Uterus (tissue), 4 donors: ENCODE results near the gene PSMB5. TPM values are rescaled to one million over a fixed set of nuclear protein-coding genes. Genes with fewer than 3 reads are reported as not detected.

ENCODE experiments used
- DNase-seq, 2 donors: peaks; one replicate each; pipeline ENCODE4 v3.0.0-alpha.2; 2019 to 2020
- H3K27ac ChIP-seq, 2 donors: fragments of 200-600 bp; sonication (generic); 1 replicate in 1 of 2; 2 replicates in 1 of 2; pipeline ENCODE4 v1.5.1; 2016 to 2018
- H3K27me3 ChIP-seq, 2 donors: fragments of 200-600 bp; sonication (generic); one replicate each; pipeline ENCODE4 v1.5.1; 2018 to 2019; ENCODE audit warnings: control low read depth in 1 of 2
- H3K36me3 ChIP-seq, 2 donors: fragments of 200-600 bp; sonication (generic); one replicate each; pipeline ENCODE4 v1.5.1; 2019; ENCODE audit warnings: control low read depth in 1 of 2
- H3K4me1 ChIP-seq, 2 donors: fragments of 200-600 bp; sonication (generic); one replicate each; pipeline ENCODE4 v1.5.1; 2018 to 2019; ENCODE audit warnings: control low read depth in 1 of 2
- H3K4me3 ChIP-seq, 2 donors: fragments of 200-600 bp; sonication (generic); 1 replicate in 1 of 2; 2 replicates in 1 of 2; pipeline ENCODE4 v1.5.1; 2018 to 2019; ENCODE audit warnings: mild to moderate bottlenecking in 1 of 2
- H3K9me3 ChIP-seq, 2 donors: fragments of 200-600 bp; sonication (generic); one replicate each; pipeline ENCODE4 v1.5.1; 2019; ENCODE audit warnings: control low read depth in 1 of 2
- POLR2A ChIP-seq, 2 donors: fragments of 450-650 bp; IDR thresholded peaks; one replicate each; pipeline ENCODE4 v1.6.1; 2016; ENCODE audit warnings: antibody characterized with exemption in 2 of 2, mild to moderate bottlenecking in 1 of 2, moderate library complexity in 1 of 2
- intact Hi-C: fragments of 100-400 bp; cut with DNase I; formaldehyde crosslinking; loops from one replicate; pipeline ENCODE4 v1.15.1; 2023; ENCODE audit warnings: low total_unique reads
- total RNA-seq, 4 donors: library from RNA; depleted of rRNA in 3 of 4; stranded (reverse); fragments of >200 nt in 3 of 4; gene quantifications; one replicate each; pipeline versions ENCODE4 v1.1.0 to v1.2.4, GENCODE V29; 2014 to 2023
- TF ChIP-seq, protein P1 (sequence below), 4 experiments: fragments of 200-600 bp in 2 of 4; fragments of 450-650 bp in 2 of 4; sonication (generic) in 2 of 4; IDR thresholded peaks; one replicate each; pipeline ENCODE4 v1.5.1; 2016 to 2019; ENCODE audit warnings: antibody characterized with exemption in 4 of 4, mild to moderate bottlenecking in 2 of 4, moderate library complexity in 1 of 4
- donor health status: DM: yes; HTN: yes; CAD: no.

The PSMB5 gene
- total RNA-seq, 4 donors from 2014 or later, result 18.4 to 121 (median 92.0) TPM

DNA sequence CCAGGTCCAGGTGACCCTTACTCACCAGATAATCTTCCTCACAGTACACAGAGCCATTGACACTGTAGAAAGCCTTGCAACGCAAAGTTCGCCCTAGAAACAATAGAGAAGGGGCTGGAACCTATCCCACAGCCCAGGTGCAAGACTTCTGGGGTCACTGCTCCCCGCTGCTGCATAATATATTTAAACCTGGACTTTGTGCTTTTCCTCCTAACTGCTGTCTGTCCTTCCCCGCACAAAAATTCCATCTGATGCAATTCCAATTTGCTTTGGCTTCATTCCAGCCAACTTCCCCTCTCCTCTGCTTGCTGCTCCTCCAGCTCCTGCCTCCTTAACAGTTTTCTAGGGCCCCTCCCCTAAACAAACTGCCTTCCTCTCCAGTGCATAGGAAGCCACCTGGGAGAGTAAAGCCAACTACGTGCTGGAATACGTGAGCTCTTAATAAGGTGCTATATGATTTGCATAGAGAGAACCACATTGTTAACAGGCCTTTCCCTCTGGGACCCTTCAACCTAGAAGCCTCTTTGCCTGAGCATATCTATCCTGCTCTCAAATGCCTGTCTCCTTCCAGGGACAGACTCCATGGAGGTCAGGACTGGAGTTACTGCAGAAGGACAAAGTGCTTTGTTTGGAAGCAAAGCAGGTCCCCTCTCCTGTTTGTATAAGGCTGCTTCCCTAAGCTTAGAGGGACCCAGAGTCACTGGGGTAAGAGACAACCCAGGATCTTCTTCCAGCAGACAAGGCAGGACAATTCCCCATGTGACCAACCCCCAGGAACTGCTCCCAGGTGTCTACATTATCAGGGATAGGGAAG lies 57.9 kb downstream of the PSMB5 start:
- TF ChIP-seq, protein P1, sequence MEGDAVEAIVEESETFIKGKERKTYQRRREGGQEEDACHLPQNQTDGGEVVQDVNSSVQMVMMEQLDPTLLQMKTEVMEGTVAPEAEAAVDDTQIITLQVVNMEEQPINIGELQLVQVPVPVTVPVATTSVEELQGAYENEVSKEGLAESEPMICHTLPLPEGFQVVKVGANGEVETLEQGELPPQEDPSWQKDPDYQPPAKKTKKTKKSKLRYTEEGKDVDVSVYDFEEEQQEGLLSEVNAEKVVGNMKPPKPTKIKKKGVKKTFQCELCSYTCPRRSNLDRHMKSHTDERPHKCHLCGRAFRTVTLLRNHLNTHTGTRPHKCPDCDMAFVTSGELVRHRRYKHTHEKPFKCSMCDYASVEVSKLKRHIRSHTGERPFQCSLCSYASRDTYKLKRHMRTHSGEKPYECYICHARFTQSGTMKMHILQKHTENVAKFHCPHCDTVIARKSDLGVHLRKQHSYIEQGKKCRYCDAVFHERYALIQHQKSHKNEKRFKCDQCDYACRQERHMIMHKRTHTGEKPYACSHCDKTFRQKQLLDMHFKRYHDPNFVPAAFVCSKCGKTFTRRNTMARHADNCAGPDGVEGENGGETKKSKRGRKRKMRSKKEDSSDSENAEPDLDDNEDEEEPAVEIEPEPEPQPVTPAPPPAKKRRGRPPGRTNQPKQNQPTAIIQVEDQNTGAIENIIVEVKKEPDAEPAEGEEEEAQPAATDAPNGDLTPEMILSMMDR (IDR thresholded peaks at IDR 0.05), result no peak
- no peak for TF ChIP-seq POLR2A (IDR thresholded peaks at IDR 0.05)
- intact Hi-C loops, result no loop called here

More for the DNA sequence above, 57.9 kb downstream of the PSMB5 start:
- H3K27me3 ChIP-seq, result no peaks in the 10 kb centered on the region
- no peak overlapping the region for H3K4me3 ChIP-seq
- no peak for DNase-seq
- H3K36me3 ChIP-seq, result no peaks in the 10 kb centered on the region
- H3K4me1 ChIP-seq, result peaks cover 6% of the 10 kb centered on the region in 2 donors
- no peaks in the 10 kb centered on the region for H3K9me3 ChIP-seq
- peak overlapping the region; percentile 88 to 96 for H3K27ac ChIP-seq

Other genes with a start within 250 kb of the PSMB5 start
- 10 to 100 TPM in 1 of 4 donors, 1 to 10 TPM in 3; 2.8 to 15.6 (median 6.8) TPM for gene SLC7A7, start 219.5 kb downstream of the PSMB5 start, total RNA-seq
- 100 to 1,000 TPM in 1 of 4 donors, 10 to 100 TPM in 3; 14.3 to 255 (median 35.3) TPM for gene MRPL52, start 205.0 kb downstream of the PSMB5 start, total RNA-seq
- 100 to 1,000 TPM in 3 of 4 donors, 10 to 100 TPM in 1; 66.6 to 233 (median 172) TPM for gene MMP14, start 198.3 kb downstream of the PSMB5 start, total RNA-seq
- gene LRP10, start 163.2 kb downstream of the PSMB5 start, total RNA-seq, result 100 to 1,000 TPM in 1 of 4 donors, 10 to 100 TPM in 3; 27.4 to 140 (median 37.5) TPM
- 1 to 10 TPM in 1 of 4 donors, under 1 TPM in 1, not detected in 2; 0.83 to 1.6 TPM for gene REM2, start 151.7 kb downstream of the PSMB5 start, total RNA-seq
- 1,000 to 10,000 TPM in 2 of 4 donors, 100 to 1,000 TPM in 1, 10 to 100 TPM in 1; 49.7 to 2,239 (median 990) TPM for gene RBM23, start 115.8 kb downstream of the PSMB5 start, total RNA-seq
- gene PRMT5, start 105.5 kb downstream of the PSMB5 start, total RNA-seq, result 100 to 1,000 TPM in 1 of 4 donors, 10 to 100 TPM in 3; 57.9 to 126 (median 75.6) TPM
- gene HAUS4, start 77.8 kb downstream of the PSMB5 start, total RNA-seq, result 10 to 100 TPM; 30.0 to 65.3 (median 34.7) TPM
- 10 to 100 TPM in 3 of 4 donors, 1 to 10 TPM in 1; 6.8 to 51.7 (median 27.1) TPM for gene AJUBA, start 52.3 kb downstream of the PSMB5 start, total RNA-seq
- gene C14orf93, start 24.8 kb downstream of the PSMB5 start, total RNA-seq, result 10 to 100 TPM in 2 of 4 donors, 1 to 10 TPM in 2; 7.2 to 18.6 (median 10.4) TPM
- not detected for gene PSMB11, start 7.3 kb upstream of the PSMB5 start, total RNA-seq
- 10 to 100 TPM in 3 of 4 donors, 1 to 10 TPM in 1; 6.5 to 18.0 (median 13.8) TPM for gene CDH24, start 22.6 kb upstream of the PSMB5 start, total RNA-seq
- 100 to 1,000 TPM in 2 of 4 donors, 10 to 100 TPM in 2; 52.3 to 194 (median 77.1) TPM for gene ACIN1, start 60.2 kb upstream of the PSMB5 start, total RNA-seq
- 10 to 100 TPM; 12.3 to 41.6 (median 26.7) TPM for gene C14orf119, start 60.6 kb upstream of the PSMB5 start, total RNA-seq
- not detected for gene CIROP, start 70.1 kb upstream of the PSMB5 start, total RNA-seq
- not detected for gene CEBPE, start 84.4 kb upstream of the PSMB5 start, total RNA-seq
- 100 to 1,000 TPM in 1 of 4 donors, 10 to 100 TPM in 3; 15.9 to 152 (median 49.3) TPM for gene SLC7A8, start 148.8 kb upstream of the PSMB5 start, total RNA-seq
- gene RNF212B, start 203.0 kb upstream of the PSMB5 start, total RNA-seq, result not detected